Measurements from ENCODE around the gene MRPS11.
"Not testable (repeated sequence)": the region's sequence is repeated elsewhere in the genome, so short reads cannot be mapped to it uniquely, and the experiment has no call there.

Gene MRPS11

GRCh38 chr15:88456733-88457132, 10.8 kb upstream of the MRPS11 start:
- DNase-seq, result no peak

- no peak for DNase-seq
These were observed 3.5 kb upstream of the MRPS11 start for GRCh38 chr15:88463870-88464532.

GRCh38 chr15:88465633-88466224, 1.8 kb upstream of the MRPS11 start:
- no peak for DNase-seq

- DNase-seq, result no peak
These were observed 524 bp downstream of the MRPS11 start for GRCh38 chr15:88467935-88468528.

GRCh38 chr15:88468721-88469120, 1.2 kb downstream of the MRPS11 start:
- not testable (repeated sequence) for DNase-seq

- DNase-seq, result no peak
These were observed 1.8 kb downstream of the MRPS11 start for GRCh38 chr15:88469321-88469720.

- DNase-seq, result no peak
These were observed 3.3 kb downstream of the MRPS11 start for GRCh38 chr15:88470625-88471372.

- no peak for DNase-seq
These were observed 4.7 kb downstream of the MRPS11 start for GRCh38 chr15:88472225-88472624.

- not testable (repeated sequence) for DNase-seq
These were observed 6.3 kb downstream of the MRPS11 start for GRCh38 chr15:88473661-88474293.

- DNase-seq, result no peak
These were observed 9.1 kb downstream of the MRPS11 start for GRCh38 chr15:88476635-88477060.

GRCh38 chr15:88477126-88477525, 9.6 kb downstream of the MRPS11 start:
- no peak for DNase-seq

- DNase-seq, result no peak
These were observed 10.4 kb downstream of the MRPS11 start for GRCh38 chr15:88477904-88478303.

- DNase-seq, result no peak
These were observed 11.7 kb downstream of the MRPS11 start for GRCh38 chr15:88479169-88479568.

GRCh38 chr15:88480981-88481380, 13.5 kb downstream of the MRPS11 start:
- no peak for DNase-seq

GRCh38 chr15:88482263-88482662, 14.8 kb downstream of the MRPS11 start:
- DNase-seq, result no peak

- no peak for DNase-seq
These were observed 17.3 kb downstream of the MRPS11 start for GRCh38 chr15:88484682-88485331.

GRCh38 chr15:88487178-88487795, 19.8 kb downstream of the MRPS11 start:
- DNase-seq, result no peak

GRCh38 chr15:88487796-88488523, 20.5 kb downstream of the MRPS11 start:
- no peak for DNase-seq

GRCh38 chr15:88489321-88489720, 21.8 kb downstream of the MRPS11 start:
- DNase-seq, result no peak

- no peak for DNase-seq
These were observed 22.5 kb downstream of the MRPS11 start for GRCh38 chr15:88490036-88490435.

GRCh38 chr15:88491158-88491557, 23.6 kb downstream of the MRPS11 start:
- peak; percentile 28 for DNase-seq
